Measurements from ENCODE around the gene ZRANB1.

The ZRANB1 gene

GRCh38 chr10:124942317-124943169 lies 620 bp downstream of the ZRANB1 start:
- H4K20me1 ChIP-seq (ENCODE audit: insufficient read depth, low read length) = no peaks in the 10 kb centered on the region
- H3K4me1 ChIP-seq (ENCODE audit: insufficient read depth, low read length, severe bottlenecking) = peaks cover 25% of the 10 kb centered on the region
- peaks cover 18% of the 10 kb centered on the region; the same call in 1 of the 2 replicates for H3K36me3 ChIP-seq (ENCODE audit: insufficient read depth, low read length)
- H3K4me3 ChIP-seq (ENCODE audit: low read depth, low read length, poor library complexity, severe bottlenecking) = no peak overlapping the region
- H3K9me2 ChIP-seq (ENCODE audit: low read depth, low read length) = no peaks in the 10 kb centered on the region
- H3K27ac ChIP-seq (ENCODE audit: low read depth, low read length, poor library complexity, severe bottlenecking) = peak overlapping the region; percentile 54
- no peak overlapping the region for H2AFZ ChIP-seq (ENCODE audit: low read length)
- no peaks in the 10 kb centered on the region; the same call in 1 of the 2 replicates for H3F3A ChIP-seq (ENCODE audit: insufficient read depth, low read length)
- H3K9me3 ChIP-seq (ENCODE audit: low read length) = no peaks in the 10 kb centered on the region
- no peak for TF ChIP-seq EZH2 (IDR thresholded peaks at IDR 0.05; ENCODE audit: borderline replicate concordance, low read length)
- TF ChIP-seq CTCF (IDR thresholded peaks at IDR 0.05; ENCODE audit: low read length) = no peak
- H3K4me2 ChIP-seq (ENCODE audit: low read length) = peak overlapping the region; percentile 15; the same call in 1 of the 2 replicates
- no peak overlapping the region for H3K9ac ChIP-seq (ENCODE audit: low read length)
- H3K27me3 ChIP-seq (ENCODE audit: insufficient read depth, low read length) = no peaks in the 10 kb centered on the region
- peaks cover 79% of the 10 kb centered on the region for H3K79me2 ChIP-seq (ENCODE audit: insufficient read depth, low read length)

GRCh38 chr10:124943301-124944092 lies 1.6 kb downstream of the ZRANB1 start:
- Histone ChIP-seq H3K4me1 (ENCODE audit: insufficient read depth, low read length, severe bottlenecking) (peaks cover 25% of the 10 kb centered on the region), H3K27ac (ENCODE audit: low read depth, low read length, poor library complexity, severe bottlenecking) (no peak overlapping the region), H3K4me3 (ENCODE audit: low read depth, low read length, poor library complexity, severe bottlenecking) (no peak overlapping the region), H4K20me1 (ENCODE audit: insufficient read depth, low read length) (no peaks in the 10 kb centered on the region), H3K4me2 (ENCODE audit: low read length) (no peak overlapping the region), H3K9ac (ENCODE audit: low read length) (no peak overlapping the region), H2AFZ (ENCODE audit: low read length) (no peak overlapping the region), H3K9me3 (ENCODE audit: low read length) (no peaks in the 10 kb centered on the region), H3K36me3 (ENCODE audit: insufficient read depth, low read length) (peaks cover 22% of the 10 kb centered on the region; the same call in 1 of the 2 replicates), H3K79me2 (ENCODE audit: insufficient read depth, low read length) (peaks cover 75% of the 10 kb centered on the region), H3F3A (ENCODE audit: insufficient read depth, low read length) (no peaks in the 10 kb centered on the region), H3K27me3 (ENCODE audit: insufficient read depth, low read length) (no peaks in the 10 kb centered on the region), H3K9me2 (ENCODE audit: low read depth, low read length) (no peaks in the 10 kb centered on the region)
- no peak for TF ChIP-seq CTCF (IDR thresholded peaks at IDR 0.05; ENCODE audit: low read length)
- TF ChIP-seq EZH2 (IDR thresholded peaks at IDR 0.05; ENCODE audit: borderline replicate concordance, low read length) = no peak

GRCh38 chr10:124944982-124945381 lies 3.1 kb downstream of the ZRANB1 start:
- no peaks in the 10 kb centered on the region for H3K27me3 ChIP-seq (ENCODE audit: insufficient read depth, low read length)
- H3K4me2 ChIP-seq (ENCODE audit: low read length) = no peak overlapping the region
- TF ChIP-seq CTCF (IDR thresholded peaks at IDR 0.05; ENCODE audit: low read length) (no peak), EZH2 (IDR thresholded peaks at IDR 0.05; ENCODE audit: borderline replicate concordance, low read length) (no peak)
- peaks cover 74% of the 10 kb centered on the region for H3K79me2 ChIP-seq (ENCODE audit: insufficient read depth, low read length)
- no peaks in the 10 kb centered on the region for H3K9me2 ChIP-seq (ENCODE audit: low read depth, low read length)
- no peak overlapping the region for H3K9ac ChIP-seq (ENCODE audit: low read length)
- H3K9me3 ChIP-seq (ENCODE audit: low read length) = no peaks in the 10 kb centered on the region
- peaks cover 27% of the 10 kb centered on the region; the same call in 1 of the 2 replicates for H3K36me3 ChIP-seq (ENCODE audit: insufficient read depth, low read length)
- H2AFZ ChIP-seq (ENCODE audit: low read length) = no peak overlapping the region
- H3K4me1 ChIP-seq (ENCODE audit: insufficient read depth, low read length, severe bottlenecking) = peaks cover 22% of the 10 kb centered on the region
- H4K20me1 ChIP-seq (ENCODE audit: insufficient read depth, low read length) = no peaks in the 10 kb centered on the region
- H3K4me3 ChIP-seq (ENCODE audit: low read depth, low read length, poor library complexity, severe bottlenecking) = no peak overlapping the region
- H3F3A ChIP-seq (ENCODE audit: insufficient read depth, low read length) = no peaks in the 10 kb centered on the region
- H3K27ac ChIP-seq (ENCODE audit: low read depth, low read length, poor library complexity, severe bottlenecking) = no peak overlapping the region

All from OCI-LY1 (cell line).